ENCODE results near the gene DNAJC16. TPM values are rescaled to one million over a fixed set of nuclear protein-coding genes. Genes with fewer than 3 reads are reported as not detected.
"Not testable (repeated sequence)": the region's sequence is repeated elsewhere in the genome, so short reads cannot be mapped to it uniquely, and the experiment has no call there.

The DNAJC16 gene
- total RNA-seq, 2 experiments from 2014 or later = 10.9 to 14.1 TPM

- ChIA-PET POLR2A (no interaction called here), CTCF (no interaction called here)
- Mint-ChIP-seq H3K4me3 (no peak overlapping the region), H3K27ac (no peak overlapping the region), H3K27me3 (no peaks in the 10 kb centered on the region), H3K4me1 (no peaks in the 10 kb centered on the region), H3K9me3 (ENCODE audit: low read depth) (no peaks in the 10 kb centered on the region), H3K36me3 (ENCODE audit: low read depth) (peaks cover 7% of the 10 kb centered on the region)
- ATAC-seq (no peak), DNase-seq (no peak)
- intact Hi-C loops (cut with DNase I, micrococcal nuclease) = no loop called here
Observed at GRCh38 chr1:15489052-15489736, 37.5 kb upstream of the DNAJC16 start.

DNA sequence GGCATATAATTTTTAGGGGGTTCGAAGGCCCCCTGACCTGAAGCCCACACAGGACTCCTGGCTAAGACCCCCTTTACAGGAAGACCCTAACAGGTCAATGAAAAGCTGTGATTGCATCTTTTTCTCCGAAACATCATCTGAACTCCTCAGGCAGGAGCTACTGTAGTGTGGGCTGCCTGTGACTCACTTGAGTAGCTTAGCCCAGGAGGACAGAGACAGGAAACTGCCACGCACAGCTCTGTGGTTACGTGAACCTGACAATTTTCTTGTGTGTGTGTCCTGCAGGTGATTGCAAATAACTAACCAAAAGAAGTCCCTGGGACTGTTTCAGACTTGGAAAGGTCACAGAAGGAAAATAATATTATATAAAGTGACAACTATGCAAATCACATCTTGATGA is 35.6 kb upstream of the DNAJC16 start:
- H3K9me3 Mint-ChIP-seq (ENCODE audit: low read depth); H3K27ac Mint-ChIP-seq; H3K4me3 Mint-ChIP-seq; POLR2A ChIA-PET; intact Hi-C loops (cut with DNase I, micrococcal nuclease); H3K4me1 Mint-ChIP-seq; H3K27me3 Mint-ChIP-seq; CTCF ChIA-PET: not testable (repeated sequence)
- DNase-seq (peak; percentile 20), ATAC-seq (peak; percentile 71)
- H3K36me3 Mint-ChIP-seq (ENCODE audit: low read depth) = peaks cover 10% of the 10 kb centered on the region

- Mint-ChIP-seq H3K4me3 (no peak overlapping the region), H3K36me3 (ENCODE audit: low read depth) (peaks cover 15% of the 10 kb centered on the region), H3K27me3 (no peaks in the 10 kb centered on the region), H3K9me3 (ENCODE audit: low read depth) (no peaks in the 10 kb centered on the region), H3K4me1 (no peaks in the 10 kb centered on the region), H3K27ac (no peak overlapping the region)
- ChIA-PET POLR2A (no interaction called here), CTCF (no interaction called here)
- ATAC-seq (no peak), DNase-seq (no peak)
- intact Hi-C loops (cut with DNase I, micrococcal nuclease) = no loop called here
Observed at GRCh38 chr1:15492596-15492995, 34.1 kb upstream of the DNAJC16 start.

DNA sequence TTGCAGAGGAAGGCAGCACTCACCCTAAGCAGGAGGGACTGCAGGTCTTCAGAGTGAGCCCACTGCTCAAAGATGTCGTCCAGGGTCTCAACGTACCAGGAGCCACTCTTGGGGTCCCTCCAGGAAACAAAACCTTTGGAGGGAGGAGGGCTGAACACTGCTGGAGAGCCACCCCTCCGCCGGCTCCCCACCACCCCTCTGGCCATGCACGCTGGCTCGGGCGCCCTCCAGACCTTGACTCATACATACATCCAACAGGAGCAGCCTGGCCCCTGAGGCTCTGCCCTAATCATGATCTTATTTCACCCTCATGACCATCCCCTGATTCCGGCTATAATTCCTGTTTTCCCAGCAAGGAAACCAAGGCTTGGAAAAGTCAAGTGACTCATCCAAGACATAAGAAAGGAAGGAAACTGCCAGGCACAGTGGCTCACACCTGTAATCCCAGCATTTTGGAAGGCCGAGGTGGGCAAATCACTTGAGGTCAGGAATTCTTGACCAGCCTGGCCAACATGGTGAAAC is 32.7 kb upstream of the DNAJC16 start:
- no peaks in the 10 kb centered on the region for H3K27me3 Mint-ChIP-seq

GRCh38 chr1:15500184-15501178 is 26.2 kb upstream of the DNAJC16 start:
- CTCF ChIA-PET = interaction anchor here (0.6 to 1.4 kb wide), 8 partner anchors 8 to 262 kb away, joined by 3 to 5 read pairs (median 3); no protein-coding TSS in a partner anchor
- no peak for DNase-seq
- Mint-ChIP-seq H3K27me3 (no peaks in the 10 kb centered on the region), H3K9me3 (ENCODE audit: low read depth) (no peaks in the 10 kb centered on the region), H3K4me1 (no peaks in the 10 kb centered on the region), H3K27ac (no peak overlapping the region), H3K4me3 (no peak overlapping the region), H3K36me3 (ENCODE audit: low read depth) (peaks cover 9% of the 10 kb centered on the region)
- no peak for ATAC-seq
- intact Hi-C loops (cut with DNase I, micrococcal nuclease) = loop anchor here in 1 of 2 experiments (2.0 kb wide), 1 partner anchor 176 kb away; no protein-coding TSS in a partner anchor
- POLR2A ChIA-PET = no interaction called here

More for the DNA sequence above, 32.7 kb upstream of the DNAJC16 start:
- no peak overlapping the region for H3K4me3 Mint-ChIP-seq
- no peak overlapping the region for H3K27ac Mint-ChIP-seq
- no peak for DNase-seq
- no peaks in the 10 kb centered on the region for H3K4me1 Mint-ChIP-seq
- no peak for ATAC-seq
- intact Hi-C loops (cut with DNase I, micrococcal nuclease) = no loop called here
- ChIA-PET CTCF (no interaction called here), POLR2A (no interaction called here)
- peaks cover 18% of the 10 kb centered on the region for H3K36me3 Mint-ChIP-seq (ENCODE audit: low read depth)
- H3K9me3 Mint-ChIP-seq (ENCODE audit: low read depth) = no peaks in the 10 kb centered on the region

- DNase-seq (peak; percentile 83), ATAC-seq (peak; percentile 85)
- no peaks in the 10 kb centered on the region for H3K4me1 Mint-ChIP-seq
- H3K27ac Mint-ChIP-seq = no peak overlapping the region
- H3K27me3 Mint-ChIP-seq = no peaks in the 10 kb centered on the region
- H3K36me3 Mint-ChIP-seq (ENCODE audit: low read depth) = peaks cover 4% of the 10 kb centered on the region
- CTCF ChIA-PET = interaction anchor here (0.7 to 1.0 kb wide), 2 partner anchors 13 to 15 kb away, joined by 3 read pairs; no protein-coding TSS in a partner anchor
- intact Hi-C loops (cut with DNase I, micrococcal nuclease) = loop anchor here in 1 of 2 experiments (2.0 kb wide), 1 partner anchor 177 kb away; no protein-coding TSS in a partner anchor
- H3K9me3 Mint-ChIP-seq (ENCODE audit: low read depth) = no peaks in the 10 kb centered on the region
- POLR2A ChIA-PET = no interaction called here
- H3K4me3 Mint-ChIP-seq = no peak overlapping the region
Observed at GRCh38 chr1:15501208-15502032, 25.2 kb upstream of the DNAJC16 start.

- ChIA-PET CTCF (no interaction called here), POLR2A (interaction anchor here (0.6 kb wide), 1 partner anchor 76 kb away, joined by 4 read pairs; no protein-coding TSS in a partner anchor)
- Mint-ChIP-seq H3K4me3 (no peak overlapping the region), H3K27ac (no peak overlapping the region), H3K27me3 (no peaks in the 10 kb centered on the region), H3K4me1 (no peaks in the 10 kb centered on the region), H3K36me3 (ENCODE audit: low read depth) (no peaks in the 10 kb centered on the region), H3K9me3 (ENCODE audit: low read depth) (no peaks in the 10 kb centered on the region)
- DNase-seq (no peak), ATAC-seq (no peak)
- intact Hi-C loops (cut with DNase I, micrococcal nuclease) = no loop called here
Observed at GRCh38 chr1:15504436-15504835, 22.2 kb upstream of the DNAJC16 start.

DNA sequence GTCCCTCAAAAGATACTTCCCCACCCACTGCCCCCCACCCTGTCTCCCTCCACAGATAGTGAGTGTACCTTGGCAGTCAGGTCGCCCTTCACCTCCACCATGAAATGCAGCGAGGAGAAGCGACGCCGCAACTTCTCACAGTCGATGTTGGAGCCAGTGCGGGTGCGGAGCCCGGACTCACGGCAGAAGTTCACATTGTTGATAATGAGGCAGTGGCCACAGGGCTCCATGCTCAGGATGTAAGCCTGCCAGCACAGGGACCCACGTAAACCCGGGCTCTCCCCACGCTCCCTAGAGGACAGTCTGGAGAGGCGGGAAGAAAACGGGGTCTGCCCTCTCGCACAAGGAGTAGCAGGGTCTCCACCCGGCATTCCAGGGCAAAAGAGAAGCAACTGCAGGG is 19.8 kb upstream of the DNAJC16 start:
- Mint-ChIP-seq H3K4me3 (no peak overlapping the region), H3K9me3 (ENCODE audit: low read depth) (no peaks in the 10 kb centered on the region), H3K36me3 (ENCODE audit: low read depth) (no peaks in the 10 kb centered on the region), H3K27me3 (no peaks in the 10 kb centered on the region), H3K27ac (no peak overlapping the region), H3K4me1 (peaks cover 2% of the 10 kb centered on the region)
- DNase-seq (no peak), ATAC-seq (no peak)
- intact Hi-C loops (cut with DNase I, micrococcal nuclease) = no loop called here
- ChIA-PET POLR2A (no interaction called here), CTCF (no interaction called here)

- no peak overlapping the region for H3K4me3 Mint-ChIP-seq
- H3K36me3 Mint-ChIP-seq (ENCODE audit: low read depth) = no peaks in the 10 kb centered on the region
- H3K27me3 Mint-ChIP-seq = no peaks in the 10 kb centered on the region
- ATAC-seq (no peak), DNase-seq (no peak)
- peaks cover 2% of the 10 kb centered on the region for H3K4me1 Mint-ChIP-seq
- CTCF ChIA-PET = no interaction called here
- POLR2A ChIA-PET = no interaction called here
- intact Hi-C loops (cut with DNase I, micrococcal nuclease) = no loop called here
- H3K9me3 Mint-ChIP-seq (ENCODE audit: low read depth) = no peaks in the 10 kb centered on the region
- H3K27ac Mint-ChIP-seq = no peak overlapping the region
Observed at GRCh38 chr1:15507278-15507677, 19.4 kb upstream of the DNAJC16 start.

DNA sequence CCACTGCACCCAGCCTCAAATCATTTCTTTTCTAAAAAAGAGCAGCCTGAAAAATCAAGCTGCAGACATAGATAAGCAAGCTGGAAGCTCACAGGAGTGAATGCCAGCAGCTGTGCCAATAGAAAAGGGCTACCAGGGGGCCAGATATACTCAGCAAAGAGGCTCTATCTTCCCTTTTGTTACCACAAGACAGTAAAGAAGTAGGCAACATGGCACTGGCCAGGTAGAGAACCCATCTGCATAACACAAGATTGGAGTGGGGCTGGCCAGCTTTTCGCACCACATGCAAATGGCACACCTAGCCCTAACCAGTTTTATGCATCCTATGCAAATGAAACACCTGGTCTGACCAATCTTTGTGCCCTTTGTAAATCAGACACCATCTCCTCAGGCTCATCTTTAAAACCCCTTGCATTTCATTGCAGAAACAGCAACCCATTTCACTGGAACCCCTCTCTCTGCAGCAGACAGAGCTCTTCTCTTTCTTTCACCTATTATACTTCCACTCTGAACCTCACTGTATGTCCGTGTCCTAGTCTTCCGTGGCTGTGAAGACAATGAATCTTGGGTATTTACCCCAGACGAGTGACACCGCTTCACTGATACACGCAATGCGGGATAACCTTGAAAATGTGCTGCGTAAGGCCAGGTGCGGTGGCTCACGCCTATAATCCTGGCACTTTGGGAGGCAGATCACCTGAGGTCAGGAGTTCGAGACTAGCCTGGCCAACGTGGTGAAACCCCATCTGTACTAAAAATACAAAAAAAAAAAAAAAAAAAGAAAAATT is 17.8 kb upstream of the DNAJC16 start:
- no peaks in the 10 kb centered on the region for H3K27me3 Mint-ChIP-seq
- no peaks in the 10 kb centered on the region for H3K36me3 Mint-ChIP-seq (ENCODE audit: low read depth)
- H3K9me3 Mint-ChIP-seq (ENCODE audit: low read depth) = no peaks in the 10 kb centered on the region
- CTCF ChIA-PET = interaction anchor here (0.7 to 1.7 kb wide), 3 partner anchors 9 to 1715 kb away, joined by 3 to 5 read pairs (median 4); no protein-coding TSS in a partner anchor
- intact Hi-C loops (cut with DNase I, micrococcal nuclease) = no loop called here
- H3K4me3 Mint-ChIP-seq = no peak overlapping the region
- ATAC-seq (no peak), DNase-seq (no peak)
- no peak overlapping the region for H3K27ac Mint-ChIP-seq
- POLR2A ChIA-PET = no interaction called here
- H3K4me1 Mint-ChIP-seq = peaks cover 2% of the 10 kb centered on the region

Measured in activated CD4-positive, alpha-beta T cell treated with anti-CD3 and anti-CD28 coated beads for 36 hours (primary cell).